GM12878 (cell line): Measurements from ENCODE around the gene SORCS2.

ENCODE experiments used
- CEBPB ChIP-seq, 2 experiments: fragments of 150-350 bp in 1 of 2; IDR thresholded peaks; 2 replicates each; pipeline ENCODE4 v1.6.1; 2012 to 2014; ENCODE audit warnings: low read depth in 2 of 2, low read length in 2 of 2, borderline replicate concordance in 1 of 2, inconsistent platforms in 1 of 2
- EGR1 ChIP-seq, 2 experiments: IDR thresholded peaks; 1 replicate in 1 of 2; 2 replicates in 1 of 2; pipeline ENCODE4 v1.6.1; 2011 to 2012; ENCODE audit warnings: low read depth in 2 of 2, low read length in 2 of 2, borderline replicate concordance in 1 of 2, mild to moderate bottlenecking in 1 of 2, moderate library complexity in 1 of 2
- MEF2A ChIP-seq: IDR thresholded peaks from 2 replicates; pipeline ENCODE4 v1.6.1; 2011; ENCODE audit warnings: low read depth, mild to moderate bottlenecking, low read length, moderate library complexity; ENCODE audit not compliant: insufficient read depth
- PKNOX1 ChIP-seq: fragments of 450-650 bp; IDR thresholded peaks from 2 replicates; pipeline ENCODE4 v1.6.1; 2016; ENCODE audit warnings: mild to moderate bottlenecking
- POLR2AphosphoS5 ChIP-seq: IDR thresholded peaks from 2 replicates; pipeline ENCODE4 v1.6.1; 2011; ENCODE audit warnings: mild to moderate bottlenecking, low read length, inconsistent platforms
- SIX5 ChIP-seq: IDR thresholded peaks from 2 replicates; pipeline ENCODE4 v1.6.1; 2011; ENCODE audit warnings: mild to moderate bottlenecking, low read depth, low read length, moderate library complexity; ENCODE audit not compliant: severe bottlenecking
- SMC3 ChIP-seq: IDR thresholded peaks from 2 replicates; pipeline ENCODE4 v1.6.1; 2011; ENCODE audit warnings: low read length, improper control_type of control experiment, borderline replicate concordance
- TF ChIP-seq, protein P1 (sequence below), 3 experiments: IDR thresholded peaks in 2 of 3; conservative IDR thresholded peaks in 1 of 3; 2 replicates each; pipeline ENCODE4 v1.5.1; 2011; ENCODE audit warnings: low read depth in 3 of 3, low read length in 3 of 3, mild to moderate bottlenecking in 3 of 3, control low read depth in 2 of 3, moderate library complexity in 2 of 3, inconsistent platforms in 1 of 3, mixed read lengths in 1 of 3; ENCODE audit not compliant: control insufficient read depth in 2 of 3, insufficient read depth in 1 of 3; ENCODE audit errors: extremely low read depth in 1 of 3
- TF ChIP-seq, protein P2 (sequence below): IDR thresholded peaks from 2 replicates; pipeline ENCODE4 v1.6.1; 2012; ENCODE audit warnings: improper control_type of control experiment, low read depth, low read length; ENCODE audit not compliant: insufficient replicate concordance
- TF ChIP-seq, protein P3 (sequence below): IDR thresholded peaks from 2 replicates; pipeline ENCODE4 v1.6.1; 2011; ENCODE audit warnings: borderline replicate concordance, low read depth, mild to moderate bottlenecking, moderate library complexity, mixed read lengths, low read length; ENCODE audit not compliant: insufficient read depth; ENCODE audit errors: extremely low read length

GRCh38 chr4:7369511-7369910 lies 177.2 kb downstream of the SORCS2 start:
- TF ChIP-seq, protein P1, sequence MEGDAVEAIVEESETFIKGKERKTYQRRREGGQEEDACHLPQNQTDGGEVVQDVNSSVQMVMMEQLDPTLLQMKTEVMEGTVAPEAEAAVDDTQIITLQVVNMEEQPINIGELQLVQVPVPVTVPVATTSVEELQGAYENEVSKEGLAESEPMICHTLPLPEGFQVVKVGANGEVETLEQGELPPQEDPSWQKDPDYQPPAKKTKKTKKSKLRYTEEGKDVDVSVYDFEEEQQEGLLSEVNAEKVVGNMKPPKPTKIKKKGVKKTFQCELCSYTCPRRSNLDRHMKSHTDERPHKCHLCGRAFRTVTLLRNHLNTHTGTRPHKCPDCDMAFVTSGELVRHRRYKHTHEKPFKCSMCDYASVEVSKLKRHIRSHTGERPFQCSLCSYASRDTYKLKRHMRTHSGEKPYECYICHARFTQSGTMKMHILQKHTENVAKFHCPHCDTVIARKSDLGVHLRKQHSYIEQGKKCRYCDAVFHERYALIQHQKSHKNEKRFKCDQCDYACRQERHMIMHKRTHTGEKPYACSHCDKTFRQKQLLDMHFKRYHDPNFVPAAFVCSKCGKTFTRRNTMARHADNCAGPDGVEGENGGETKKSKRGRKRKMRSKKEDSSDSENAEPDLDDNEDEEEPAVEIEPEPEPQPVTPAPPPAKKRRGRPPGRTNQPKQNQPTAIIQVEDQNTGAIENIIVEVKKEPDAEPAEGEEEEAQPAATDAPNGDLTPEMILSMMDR (IDR thresholded peaks at IDR 0.05 in 2 of 3, conservative IDR thresholded peaks at IDR 0.05 in 1 of 3; ENCODE audit: control insufficient read depth in 2 of 3, extremely low read depth in 1 of 3, insufficient read depth in 1 of 3, low read depth in 3 of 3, low read length in 3 of 3): no peak
- TF ChIP-seq, protein P2, sequence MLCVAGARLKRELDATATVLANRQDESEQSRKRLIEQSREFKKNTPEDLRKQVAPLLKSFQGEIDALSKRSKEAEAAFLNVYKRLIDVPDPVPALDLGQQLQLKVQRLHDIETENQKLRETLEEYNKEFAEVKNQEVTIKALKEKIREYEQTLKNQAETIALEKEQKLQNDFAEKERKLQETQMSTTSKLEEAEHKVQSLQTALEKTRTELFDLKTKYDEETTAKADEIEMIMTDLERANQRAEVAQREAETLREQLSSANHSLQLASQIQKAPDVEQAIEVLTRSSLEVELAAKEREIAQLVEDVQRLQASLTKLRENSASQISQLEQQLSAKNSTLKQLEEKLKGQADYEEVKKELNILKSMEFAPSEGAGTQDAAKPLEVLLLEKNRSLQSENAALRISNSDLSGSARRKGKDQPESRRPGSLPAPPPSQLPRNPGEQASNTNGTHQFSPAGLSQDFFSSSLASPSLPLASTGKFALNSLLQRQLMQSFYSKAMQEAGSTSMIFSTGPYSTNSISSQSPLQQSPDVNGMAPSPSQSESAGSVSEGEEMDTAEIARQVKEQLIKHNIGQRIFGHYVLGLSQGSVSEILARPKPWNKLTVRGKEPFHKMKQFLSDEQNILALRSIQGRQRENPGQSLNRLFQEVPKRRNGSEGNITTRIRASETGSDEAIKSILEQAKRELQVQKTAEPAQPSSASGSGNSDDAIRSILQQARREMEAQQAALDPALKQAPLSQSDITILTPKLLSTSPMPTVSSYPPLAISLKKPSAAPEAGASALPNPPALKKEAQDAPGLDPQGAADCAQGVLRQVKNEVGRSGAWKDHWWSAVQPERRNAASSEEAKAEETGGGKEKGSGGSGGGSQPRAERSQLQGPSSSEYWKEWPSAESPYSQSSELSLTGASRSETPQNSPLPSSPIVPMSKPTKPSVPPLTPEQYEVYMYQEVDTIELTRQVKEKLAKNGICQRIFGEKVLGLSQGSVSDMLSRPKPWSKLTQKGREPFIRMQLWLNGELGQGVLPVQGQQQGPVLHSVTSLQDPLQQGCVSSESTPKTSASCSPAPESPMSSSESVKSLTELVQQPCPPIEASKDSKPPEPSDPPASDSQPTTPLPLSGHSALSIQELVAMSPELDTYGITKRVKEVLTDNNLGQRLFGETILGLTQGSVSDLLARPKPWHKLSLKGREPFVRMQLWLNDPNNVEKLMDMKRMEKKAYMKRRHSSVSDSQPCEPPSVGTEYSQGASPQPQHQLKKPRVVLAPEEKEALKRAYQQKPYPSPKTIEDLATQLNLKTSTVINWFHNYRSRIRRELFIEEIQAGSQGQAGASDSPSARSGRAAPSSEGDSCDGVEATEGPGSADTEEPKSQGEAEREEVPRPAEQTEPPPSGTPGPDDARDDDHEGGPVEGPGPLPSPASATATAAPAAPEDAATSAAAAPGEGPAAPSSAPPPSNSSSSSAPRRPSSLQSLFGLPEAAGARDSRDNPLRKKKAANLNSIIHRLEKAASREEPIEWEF: no peak
- TF ChIP-seq POLR2AphosphoS5 (no peak), CEBPB (IDR thresholded peaks at IDR 0.05; ENCODE audit: borderline replicate concordance in 1 of 2, low read depth in 2 of 2, low read length in 2 of 2) (no peak), SIX5 (no peak), MEF2A (no peak), EGR1 (IDR thresholded peaks at IDR 0.05; ENCODE audit: borderline replicate concordance in 1 of 2, low read depth in 2 of 2, low read length in 2 of 2) (no peak), PKNOX1 (no peak), SMC3 (no peak)
- TF ChIP-seq, protein P3, sequence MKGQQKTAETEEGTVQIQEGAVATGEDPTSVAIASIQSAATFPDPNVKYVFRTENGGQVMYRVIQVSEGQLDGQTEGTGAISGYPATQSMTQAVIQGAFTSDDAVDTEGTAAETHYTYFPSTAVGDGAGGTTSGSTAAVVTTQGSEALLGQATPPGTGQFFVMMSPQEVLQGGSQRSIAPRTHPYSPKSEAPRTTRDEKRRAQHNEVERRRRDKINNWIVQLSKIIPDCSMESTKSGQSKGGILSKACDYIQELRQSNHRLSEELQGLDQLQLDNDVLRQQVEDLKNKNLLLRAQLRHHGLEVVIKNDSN: no peak
